Measurements from ENCODE around the gene KIF25.

DNA sequence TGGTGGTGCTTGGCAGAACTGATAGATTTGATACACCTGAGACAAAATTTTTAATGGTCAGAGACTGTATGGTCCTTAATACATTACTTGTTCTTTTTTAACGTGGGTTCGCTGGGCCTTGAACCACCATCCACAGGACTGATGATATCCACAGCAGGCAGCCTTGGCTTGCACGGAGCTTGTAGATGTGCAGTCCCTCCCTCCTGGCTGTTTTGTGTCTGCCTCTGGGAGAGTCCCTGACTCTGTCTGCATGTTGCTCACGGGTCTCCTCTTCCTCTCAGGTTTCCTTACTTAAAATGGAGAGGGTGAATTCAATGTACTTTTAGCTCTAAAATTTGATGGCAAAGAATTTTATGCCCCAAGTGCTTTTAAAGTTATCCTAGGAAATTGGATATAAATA, 17.5 kb downstream of the KIF25 start:
- TF ChIP-seq, protein P1, sequence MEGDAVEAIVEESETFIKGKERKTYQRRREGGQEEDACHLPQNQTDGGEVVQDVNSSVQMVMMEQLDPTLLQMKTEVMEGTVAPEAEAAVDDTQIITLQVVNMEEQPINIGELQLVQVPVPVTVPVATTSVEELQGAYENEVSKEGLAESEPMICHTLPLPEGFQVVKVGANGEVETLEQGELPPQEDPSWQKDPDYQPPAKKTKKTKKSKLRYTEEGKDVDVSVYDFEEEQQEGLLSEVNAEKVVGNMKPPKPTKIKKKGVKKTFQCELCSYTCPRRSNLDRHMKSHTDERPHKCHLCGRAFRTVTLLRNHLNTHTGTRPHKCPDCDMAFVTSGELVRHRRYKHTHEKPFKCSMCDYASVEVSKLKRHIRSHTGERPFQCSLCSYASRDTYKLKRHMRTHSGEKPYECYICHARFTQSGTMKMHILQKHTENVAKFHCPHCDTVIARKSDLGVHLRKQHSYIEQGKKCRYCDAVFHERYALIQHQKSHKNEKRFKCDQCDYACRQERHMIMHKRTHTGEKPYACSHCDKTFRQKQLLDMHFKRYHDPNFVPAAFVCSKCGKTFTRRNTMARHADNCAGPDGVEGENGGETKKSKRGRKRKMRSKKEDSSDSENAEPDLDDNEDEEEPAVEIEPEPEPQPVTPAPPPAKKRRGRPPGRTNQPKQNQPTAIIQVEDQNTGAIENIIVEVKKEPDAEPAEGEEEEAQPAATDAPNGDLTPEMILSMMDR (IDR thresholded peaks at IDR 0.05) = no peak
- TF ChIP-seq POLR2A (IDR thresholded peaks at IDR 0.05) = no peak

All from heart left ventricle (tissue), 13 donors.